Fibroblast of lung (primary cell): Measurements from ENCODE around the gene INTS11.

ENCODE experiments used
- CTCF ChIP-seq, 2 donors: IDR thresholded peaks in 1 of 2; conservative IDR thresholded peaks in 1 of 2; 1 replicate in 1 of 2; 2 replicates in 1 of 2; pipeline ENCODE4 v1.5.1; 2011 to 2012; ENCODE audit warnings: low read length in 2 of 2, control low read depth in 1 of 2, inconsistent platforms in 1 of 2, low read depth in 1 of 2, mild to moderate bottlenecking in 1 of 2
- EZH2 ChIP-seq: IDR thresholded peaks from 2 replicates; pipeline ENCODE4 v1.5.1; 2012; ENCODE audit warnings: low read length, control low read depth, mild to moderate bottlenecking; ENCODE audit errors: missing control alignments

- TF ChIP-seq CTCF (conservative IDR thresholded peaks at IDR 0.05 in 1 of 2, IDR thresholded peaks at IDR 0.05 in 1 of 2; ENCODE audit: low read depth in 1 of 2, low read length in 2 of 2) = no peak
- no peak for TF ChIP-seq EZH2
Measured at GRCh38 chr1:1322418-1322817, 2.0 kb downstream of the INTS11 start.
